B cell (primary cell): ENCODE measurements around the gene MYBPC3.

Experiments used
- CTCF ChIP-seq: fragments of 200-600 bp; IDR thresholded peaks from one replicate; pipeline ENCODE4 v1.8.0; 2022; ENCODE audit warnings: antibody characterized with exemption, mild to moderate bottlenecking
- EZH2 ChIP-seq: IDR thresholded peaks from 2 replicates; pipeline ENCODE4 v1.6.1; 2012; ENCODE audit warnings: borderline replicate concordance, low read depth, mild to moderate bottlenecking, moderate library complexity, low read length; ENCODE audit not compliant: insufficient read depth, poor library complexity, severe bottlenecking

- TF ChIP-seq CTCF (no peak), EZH2 (no peak)
These were observed 34.3 kb downstream of the MYBPC3 start for GRCh38 chr11:47318166-47318565.
